H54 (cell line): Measurements from ENCODE around the gene EPB41L4B.
"Not testable (repeated sequence)": the region's sequence is repeated elsewhere in the genome, so short reads cannot be mapped to it uniquely, and the experiment has no call there.

Experiments
- DNase-seq: peaks from one replicate; pipeline ENCODE4 v3.0.0; 2011; ENCODE audit warnings: low spot score, mixed read lengths; ENCODE audit not compliant: insufficient read length
- FAIRE-seq: peaks from 3 replicates; lab custom pipeline; 2011; peaks lifted over from hg19 to GRCh38; lab: Jason Lieb, UNC
- POLR2A ChIP-seq: IDR thresholded peaks from 2 replicates; pipeline ENCODE4 v1.6.1; 2011; ENCODE audit warnings: low read depth, mild to moderate bottlenecking, low read length

EPB41L4B gene

GRCh38 chr9:109228093-109228642 is 92.7 kb downstream of the EPB41L4B start:
- DNase-seq: no peak
- TF ChIP-seq POLR2A: no peak
- FAIRE-seq: no peak

GRCh38 chr9:109225629-109226028 is 95.2 kb downstream of the EPB41L4B start:
- no peak for DNase-seq
- TF ChIP-seq POLR2A: no peak
- no peak for FAIRE-seq

GRCh38 chr9:109224751-109225150 is 96.1 kb downstream of the EPB41L4B start:
- DNase-seq: no peak
- FAIRE-seq: no peak
- no peak for TF ChIP-seq POLR2A

DNA sequence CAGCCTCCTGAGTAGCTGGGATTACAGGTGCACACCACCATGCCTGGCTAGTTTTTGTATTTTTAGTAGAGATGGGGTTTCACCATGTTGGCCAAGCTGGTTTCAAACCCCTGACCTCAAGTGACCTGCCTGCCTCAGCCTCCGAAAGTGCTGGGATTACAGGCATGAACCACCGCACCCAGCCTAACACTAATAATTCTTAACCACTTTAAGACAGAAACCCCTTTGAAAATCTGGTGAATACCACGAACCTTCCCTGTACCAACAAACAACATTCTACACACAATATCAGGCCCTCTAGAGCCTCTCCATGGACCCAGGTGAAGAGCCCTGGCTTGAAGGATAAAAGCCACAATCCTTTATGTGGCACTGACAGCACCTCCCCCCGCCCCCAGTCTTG is 102.6 kb downstream of the EPB41L4B start:
- FAIRE-seq: not testable (repeated sequence)

GRCh38 chr9:109214414-109214813 is 106.4 kb downstream of the EPB41L4B start:
- FAIRE-seq (no peak), DNase-seq (no peak)
- no peak for TF ChIP-seq POLR2A

More for the DNA sequence above, 102.6 kb downstream of the EPB41L4B start:
- not testable (repeated sequence) for DNase-seq

- TF ChIP-seq POLR2A: no peak
- no peak for FAIRE-seq
- DNase-seq: no peak
These were observed 107.4 kb downstream of the EPB41L4B start for GRCh38 chr9:109213285-109214121.

DNA sequence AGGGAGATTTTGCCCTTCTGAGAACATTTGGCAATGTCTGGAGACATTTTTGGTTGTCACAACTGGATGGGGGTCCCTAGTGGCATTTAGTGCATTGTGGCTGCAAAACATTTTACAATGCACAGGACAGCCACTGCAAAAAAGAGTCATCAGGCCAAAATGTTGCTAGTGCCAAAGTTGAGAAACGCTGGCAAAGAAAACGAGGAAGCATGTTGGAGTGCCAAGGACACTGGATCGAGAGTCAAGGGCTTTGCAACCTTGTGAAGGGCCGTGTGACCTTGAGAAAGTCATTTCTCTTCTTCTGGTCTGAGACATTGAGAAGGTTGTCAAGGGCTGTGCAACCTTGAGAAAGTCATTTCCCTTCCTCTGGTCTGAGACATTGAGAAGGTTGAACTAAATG is 108.1 kb downstream of the EPB41L4B start:
- TF ChIP-seq POLR2A: no peak
- DNase-seq (no peak), FAIRE-seq (no peak)

DNA sequence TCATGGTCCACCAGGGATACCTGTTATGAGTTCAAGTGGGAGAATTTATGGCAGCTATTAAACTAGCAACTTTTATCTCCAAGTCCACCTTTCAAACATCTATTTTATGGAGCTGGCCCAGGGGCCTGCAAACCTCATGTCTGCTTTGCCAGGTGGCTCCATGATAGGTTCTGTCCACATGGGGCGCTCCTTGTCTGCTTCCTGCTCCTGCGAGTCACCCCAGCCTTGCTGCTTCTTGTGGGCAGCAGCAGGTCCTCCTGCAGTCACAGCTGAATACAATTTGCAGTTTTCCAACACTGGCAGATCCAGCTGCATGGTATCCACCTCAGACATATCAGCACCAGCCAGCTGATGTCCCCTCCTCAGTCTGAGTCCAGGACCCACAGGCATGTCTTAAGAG is 114.2 kb downstream of the EPB41L4B start:
- DNase-seq (peak; percentile 60), FAIRE-seq (peak; percentile 53)
- no peak for TF ChIP-seq POLR2A

GRCh38 chr9:109205526-109205925 is 115.3 kb downstream of the EPB41L4B start:
- DNase-seq: no peak
- FAIRE-seq: no peak
- TF ChIP-seq POLR2A: no peak

GRCh38 chr9:109203761-109204360 is 117.0 kb downstream of the EPB41L4B start:
- TF ChIP-seq POLR2A: no peak
- DNase-seq: no peak
- FAIRE-seq: no peak

- TF ChIP-seq POLR2A: no peak
- DNase-seq: no peak
- FAIRE-seq: no peak
These were observed 121.2 kb downstream of the EPB41L4B start for GRCh38 chr9:109199676-109200075.

GRCh38 chr9:109198736-109199382 is 122.0 kb downstream of the EPB41L4B start:
- no peak for FAIRE-seq
- no peak for DNase-seq
- no peak for TF ChIP-seq POLR2A

DNA sequence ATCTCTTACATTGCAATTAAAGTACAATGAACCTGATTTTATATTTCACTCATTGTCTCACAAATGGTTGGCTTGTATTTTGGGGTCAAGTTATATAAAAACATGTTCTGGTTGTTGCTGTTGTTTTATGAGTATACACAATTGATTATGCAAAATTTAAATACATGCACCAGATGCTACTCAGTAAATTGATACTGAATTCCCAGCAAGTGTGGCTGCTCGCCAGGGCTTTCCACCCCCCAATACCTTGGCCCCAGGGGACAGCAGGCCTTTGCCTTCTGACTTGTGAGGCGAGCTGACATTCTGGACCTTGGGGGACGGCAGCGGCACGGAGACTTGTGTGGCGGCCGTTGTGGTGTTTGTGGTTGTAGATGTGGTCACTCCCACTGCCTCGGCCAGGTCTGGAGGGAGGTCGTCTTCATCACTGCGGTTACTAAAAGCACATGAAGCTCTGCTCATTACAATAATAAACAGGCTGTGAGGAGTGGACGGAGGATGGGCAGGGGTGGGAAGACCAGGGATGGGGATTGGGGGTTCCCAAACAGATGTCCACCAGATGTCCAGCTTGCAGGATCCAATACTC is 126.8 kb downstream of the EPB41L4B start:
- FAIRE-seq: no peak
- DNase-seq: no peak
- no peak for TF ChIP-seq POLR2A
